Activated CD4-positive, CD25-positive, alpha-beta regulatory T cell (primary cell): ENCODE data around the gene INS.

Experiments used
- DNase-seq, 4 experiments: peaks; one replicate each; lab custom pipeline; 2025; lab: John Stamatoyannopoulos, UW

The INS gene

GRCh38 chr11:2144544-2145248 lies 16.3 kb downstream of the INS start:
- no peak for DNase-seq

GRCh38 chr11:2143799-2144543 lies 17.0 kb downstream of the INS start:
- DNase-seq: no peak

- DNase-seq: no peak
Measured at GRCh38 chr11:2143477-2143798, 17.6 kb downstream of the INS start.

- no peak for DNase-seq
Measured at GRCh38 chr11:2142762-2143202, 18.2 kb downstream of the INS start.

GRCh38 chr11:2142300-2142759 lies 18.7 kb downstream of the INS start:
- no peak for DNase-seq

GRCh38 chr11:2140411-2141400 lies 20.3 kb downstream of the INS start:
- DNase-seq: no peak

GRCh38 chr11:2139621-2140337 lies 21.2 kb downstream of the INS start:
- no peak for DNase-seq

GRCh38 chr11:2139123-2139521 lies 21.9 kb downstream of the INS start, which contains the start of gene IGF2:
IGF2 (minus strand) TSS chr11:2139389; CDS start chr11:2135523, 3,866 bp downstream.
- no peak for DNase-seq

GRCh38 chr11:2138431-2139122 lies 22.4 kb downstream of the INS start:
- DNase-seq: no peak

GRCh38 chr11:2138068-2138430 lies 23.0 kb downstream of the INS start:
- DNase-seq: no peak

GRCh38 chr11:2137202-2138067 lies 23.6 kb downstream of the INS start:
- no peak for DNase-seq

- no peak for DNase-seq
Measured at GRCh38 chr11:2136952-2137201, 24.1 kb downstream of the INS start.

GRCh38 chr11:2136209-2136951 lies 24.6 kb downstream of the INS start:
- DNase-seq: no peak

GRCh38 chr11:2135648-2136201 lies 25.3 kb downstream of the INS start:
- no peak for DNase-seq

- no peak for DNase-seq
Measured at GRCh38 chr11:2135018-2135569, 25.9 kb downstream of the INS start.

GRCh38 chr11:2134022-2135010 lies 26.7 kb downstream of the INS start:
- DNase-seq: no peak

GRCh38 chr11:2133241-2134021 lies 27.6 kb downstream of the INS start:
- DNase-seq: no peak
